Prostate gland (tissue), 2 donors: ENCODE data around the gene PRRG4. TPM values are rescaled to one million over a fixed set of nuclear protein-coding genes. Genes with fewer than 3 reads are reported as not detected.

ENCODE experiments used
- DNase-seq: peaks from one replicate; pipeline ENCODE4 v3.0.0-alpha.2; 2019; ENCODE audit warnings: low spot score
- H3K27ac ChIP-seq, 2 donors: fragments of 200-600 bp; sonication (generic); 2 replicates each; pipeline ENCODE4 v1.5.1; 2017 to 2019
- H3K27me3 ChIP-seq: fragments of 200-600 bp; sonication (generic); replicated peaks from 2 replicates; pipeline ENCODE4 v1.5.1; 2019; ENCODE audit not compliant: insufficient read depth
- H3K36me3 ChIP-seq, 2 donors: fragments of 200-600 bp; sonication (generic); 1 replicate in 1 of 2; 2 replicates in 1 of 2; pipeline versions ENCODE4 v1.5.1 to v1.8.1; 2017 to 2019
- H3K4me1 ChIP-seq: fragments of 200-600 bp; sonication (generic); replicated peaks from 2 replicates; pipeline ENCODE4 v1.5.1; 2019
- H3K4me3 ChIP-seq, 2 donors: fragments of 200-600 bp; sonication (generic); 2 replicates each; pipeline ENCODE4 v1.5.1; 2017 to 2019
- H3K9me3 ChIP-seq: fragments of 200-600 bp; sonication (generic); 2 replicates; pipeline ENCODE4 v1.5.1; 2017
- CTCF ChIP-seq, 4 experiments: fragments of 200-600 bp in 2 of 4; fragments of 450-650 bp in 2 of 4; sonication (generic) in 2 of 4; IDR thresholded peaks; 1 replicate in 3 of 4; 2 replicates in 1 of 4; pipeline ENCODE4 v1.5.1; 2016 to 2019; ENCODE audit warnings: antibody characterized with exemption in 4 of 4, mild to moderate bottlenecking in 2 of 4, moderate library complexity in 2 of 4
- POLR2A ChIP-seq: fragments of 450-650 bp; IDR thresholded peaks from one replicate; pipeline ENCODE4 v1.6.1; 2016; ENCODE audit warnings: antibody characterized with exemption, mild to moderate bottlenecking
- POLR2AphosphoS5 ChIP-seq: sonication (generic); formaldehyde crosslinking; IDR thresholded peaks from one replicate; pipeline ENCODE4 v1.6.1; 2017; ENCODE audit warnings: antibody characterized with exemption
- WGBS: methylation state at CpG from one replicate; pipeline ENCODE4 v1.1.5; 2018; 5-methylcytosine and 5-hydroxymethylcytosine counted together
- intact Hi-C: fragments of 100-400 bp; cut with DNase I; formaldehyde crosslinking; loops from one replicate; pipeline ENCODE4 v1.14.2; 2022
- total RNA-seq, 2 donors: library from RNA; depleted of rRNA; stranded (reverse); fragments of >200 nt; gene quantifications; one replicate each; pipeline ENCODE4 v1.1.0, GENCODE V29; 2016

The PRRG4 gene
- total RNA-seq, 2 donors from 2014 or later: 5.2 to 21.7 TPM

- Histone ChIP-seq H3K36me3 (no peaks in the 10 kb centered on the region), H3K27me3 (no peaks in the 10 kb centered on the region), H3K9me3 (no peaks in the 10 kb centered on the region), H3K4me1 (no peaks in the 10 kb centered on the region), H3K4me3 (no peak overlapping the region), H3K27ac (no peak overlapping the region)
- intact Hi-C loops: no loop called here
- 88% methylated on average over 1 of the region's 1 CpG for WGBS
- no peak for DNase-seq
- TF ChIP-seq POLR2AphosphoS5 (no peak), CTCF (IDR thresholded peaks at IDR 0.05) (no peak), POLR2A (no peak)
These were observed 4.2 kb downstream of the PRRG4 start for GRCh38 chr11:32833921-32834320.

GRCh38 chr11:32836946-32837345, 7.2 kb downstream of the PRRG4 start:
- no peaks in the 10 kb centered on the region for H3K4me1 ChIP-seq
- H3K36me3 ChIP-seq: no peaks in the 10 kb centered on the region
- no peak for DNase-seq
- H3K27me3 ChIP-seq: no peaks in the 10 kb centered on the region
- intact Hi-C loops: no loop called here
- no peak for TF ChIP-seq CTCF (IDR thresholded peaks at IDR 0.05)
- no peak for TF ChIP-seq POLR2AphosphoS5
- TF ChIP-seq POLR2A: no peak
- H3K9me3 ChIP-seq: no peaks in the 10 kb centered on the region
- 86% methylated on average over 2 of the region's 2 CpGs for WGBS
- H3K4me3 ChIP-seq: no peak overlapping the region
- H3K27ac ChIP-seq: no peak overlapping the region

- no peak overlapping the region for H3K27ac ChIP-seq
- WGBS: 50% methylated on average over 2 of the region's 2 CpGs
- intact Hi-C loops: no loop called here
These were observed 9.0 kb downstream of the PRRG4 start for GRCh38 chr11:32838505-32839274.

GRCh38 chr11:32839308-32839707, 9.6 kb downstream of the PRRG4 start:
- WGBS: 64% methylated on average over 2 of the region's 2 CpGs
- no peak overlapping the region for H3K27ac ChIP-seq
- H3K36me3 ChIP-seq: no peaks in the 10 kb centered on the region
- intact Hi-C loops: no loop called here
- H3K4me1 ChIP-seq: no peaks in the 10 kb centered on the region
- TF ChIP-seq POLR2A (no peak), CTCF (IDR thresholded peaks at IDR 0.05) (no peak), POLR2AphosphoS5 (no peak)
- no peaks in the 10 kb centered on the region for H3K27me3 ChIP-seq
- no peaks in the 10 kb centered on the region for H3K9me3 ChIP-seq
- no peak for DNase-seq
- H3K4me3 ChIP-seq: no peak overlapping the region

More at GRCh38 chr11:32838505-32839274, 9.0 kb downstream of the PRRG4 start:
- TF ChIP-seq POLR2AphosphoS5: peak; percentile 62
- no peak for TF ChIP-seq POLR2A
- no peaks in the 10 kb centered on the region for H3K4me1 ChIP-seq
- no peaks in the 10 kb centered on the region for H3K36me3 ChIP-seq
- peak; percentile 25 for DNase-seq
- H3K27me3 ChIP-seq: no peaks in the 10 kb centered on the region
- no peaks in the 10 kb centered on the region for H3K9me3 ChIP-seq
- H3K4me3 ChIP-seq: no peak overlapping the region

GRCh38 chr11:32840587-32840986, 10.9 kb downstream of the PRRG4 start:
- intact Hi-C loops: no loop called here
- 96% methylated on average over 2 of the region's 2 CpGs for WGBS
- Histone ChIP-seq H3K27ac (no peak overlapping the region), H3K4me1 (no peaks in the 10 kb centered on the region), H3K27me3 (no peaks in the 10 kb centered on the region), H3K9me3 (no peaks in the 10 kb centered on the region), H3K4me3 (no peak overlapping the region), H3K36me3 (no peaks in the 10 kb centered on the region)
- TF ChIP-seq POLR2A: no peak
- no peak for TF ChIP-seq POLR2AphosphoS5
- TF ChIP-seq CTCF (IDR thresholded peaks at IDR 0.05): no peak
- no peak for DNase-seq
